ENCODE results near the gene ACOT11. TPM values are rescaled to one million over a fixed set of nuclear protein-coding genes. Genes with fewer than 3 reads are reported as not detected.

ACOT11 gene
- polyA plus RNA-seq, 1 donor from 2014 or later: not detected

DNA sequence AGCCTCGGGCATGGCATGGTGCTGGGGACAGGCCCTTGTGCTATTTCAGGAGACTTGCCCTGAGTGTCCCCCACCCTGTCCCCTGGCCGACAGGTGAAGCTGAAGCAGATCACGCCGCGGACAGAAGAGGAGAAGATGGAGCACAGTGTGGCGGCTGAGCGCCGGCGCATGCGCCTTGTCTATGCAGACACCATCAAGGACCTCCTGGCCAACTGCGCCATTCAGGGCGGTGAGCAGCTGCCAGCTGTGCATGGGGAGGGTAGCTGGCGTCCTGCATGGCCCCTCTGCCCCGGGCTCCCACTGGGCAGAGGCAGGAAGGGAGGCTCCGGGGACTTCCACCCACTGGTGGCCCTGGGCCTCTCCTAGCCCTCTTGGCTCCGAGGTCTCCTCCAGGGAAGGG, 46.4 kb downstream of the ACOT11 start:
- Histone ChIP-seq H3K79me2 (replicated peaks; ENCODE audit: insufficient read depth, low read length) (no peaks in the 10 kb centered on the region), H2AFZ (ENCODE audit: low read depth, low read length) (no peak overlapping the region), H3K27me3 (ENCODE audit: insufficient read depth, low read depth, low read length) (no peaks in the 10 kb centered on the region), H3K9me2 (ENCODE audit: insufficient read depth, low read length) (no peaks in the 10 kb centered on the region), H3K9ac (ENCODE audit: low read length) (no peak overlapping the region), H3F3A (ENCODE audit: insufficient read depth, low read length, poor library complexity, severe bottlenecking) (no peaks in the 10 kb centered on the region), H3K27ac (ENCODE audit: low read length) (no peak overlapping the region), H3K4me2 (ENCODE audit: low read length) (no peak overlapping the region), H3K36me3 (ENCODE audit: insufficient read depth, low read length) (no peaks in the 10 kb centered on the region), H3K9me3 (ENCODE audit: low read length) (no peaks in the 10 kb centered on the region), H4K20me1 (ENCODE audit: insufficient read depth) (no peaks in the 10 kb centered on the region), H3K4me3 (ENCODE audit: low read length) (no peak overlapping the region)
- no peak for TF ChIP-seq EP300 (conservative IDR thresholded peaks at IDR 0.05; ENCODE audit: poor library complexity, severe bottlenecking)
- no peak for TF ChIP-seq POLR2AphosphoS5 (IDR thresholded peaks at IDR 0.05)
- TF ChIP-seq TAF1 (IDR thresholded peaks at IDR 0.05; ENCODE audit: low read depth): no peak
- TF ChIP-seq, protein P1, sequence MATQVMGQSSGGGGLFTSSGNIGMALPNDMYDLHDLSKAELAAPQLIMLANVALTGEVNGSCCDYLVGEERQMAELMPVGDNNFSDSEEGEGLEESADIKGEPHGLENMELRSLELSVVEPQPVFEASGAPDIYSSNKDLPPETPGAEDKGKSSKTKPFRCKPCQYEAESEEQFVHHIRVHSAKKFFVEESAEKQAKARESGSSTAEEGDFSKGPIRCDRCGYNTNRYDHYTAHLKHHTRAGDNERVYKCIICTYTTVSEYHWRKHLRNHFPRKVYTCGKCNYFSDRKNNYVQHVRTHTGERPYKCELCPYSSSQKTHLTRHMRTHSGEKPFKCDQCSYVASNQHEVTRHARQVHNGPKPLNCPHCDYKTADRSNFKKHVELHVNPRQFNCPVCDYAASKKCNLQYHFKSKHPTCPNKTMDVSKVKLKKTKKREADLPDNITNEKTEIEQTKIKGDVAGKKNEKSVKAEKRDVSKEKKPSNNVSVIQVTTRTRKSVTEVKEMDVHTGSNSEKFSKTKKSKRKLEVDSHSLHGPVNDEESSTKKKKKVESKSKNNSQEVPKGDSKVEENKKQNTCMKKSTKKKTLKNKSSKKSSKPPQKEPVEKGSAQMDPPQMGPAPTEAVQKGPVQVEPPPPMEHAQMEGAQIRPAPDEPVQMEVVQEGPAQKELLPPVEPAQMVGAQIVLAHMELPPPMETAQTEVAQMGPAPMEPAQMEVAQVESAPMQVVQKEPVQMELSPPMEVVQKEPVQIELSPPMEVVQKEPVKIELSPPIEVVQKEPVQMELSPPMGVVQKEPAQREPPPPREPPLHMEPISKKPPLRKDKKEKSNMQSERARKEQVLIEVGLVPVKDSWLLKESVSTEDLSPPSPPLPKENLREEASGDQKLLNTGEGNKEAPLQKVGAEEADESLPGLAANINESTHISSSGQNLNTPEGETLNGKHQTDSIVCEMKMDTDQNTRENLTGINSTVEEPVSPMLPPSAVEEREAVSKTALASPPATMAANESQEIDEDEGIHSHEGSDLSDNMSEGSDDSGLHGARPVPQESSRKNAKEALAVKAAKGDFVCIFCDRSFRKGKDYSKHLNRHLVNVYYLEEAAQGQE (IDR thresholded peaks at IDR 0.05; ENCODE audit: borderline replicate concordance): no peak
- TF ChIP-seq CTCF (IDR thresholded peaks at IDR 0.05; ENCODE audit: poor library complexity, severe bottlenecking): no peak
- TF ChIP-seq RAD21 (conservative IDR thresholded peaks at IDR 0.05): no peak
- TF ChIP-seq SMC3 (conservative IDR thresholded peaks at IDR 0.05; ENCODE audit: poor library complexity): no peak
- TF ChIP-seq EZH2 (IDR thresholded peaks at IDR 0.05; ENCODE audit: borderline replicate concordance, insufficient read depth, low read length, poor library complexity, severe bottlenecking): no peak
- TF ChIP-seq MXI1 (conservative IDR thresholded peaks at IDR 0.05; ENCODE audit: poor library complexity, severe bottlenecking): no peak

DNA sequence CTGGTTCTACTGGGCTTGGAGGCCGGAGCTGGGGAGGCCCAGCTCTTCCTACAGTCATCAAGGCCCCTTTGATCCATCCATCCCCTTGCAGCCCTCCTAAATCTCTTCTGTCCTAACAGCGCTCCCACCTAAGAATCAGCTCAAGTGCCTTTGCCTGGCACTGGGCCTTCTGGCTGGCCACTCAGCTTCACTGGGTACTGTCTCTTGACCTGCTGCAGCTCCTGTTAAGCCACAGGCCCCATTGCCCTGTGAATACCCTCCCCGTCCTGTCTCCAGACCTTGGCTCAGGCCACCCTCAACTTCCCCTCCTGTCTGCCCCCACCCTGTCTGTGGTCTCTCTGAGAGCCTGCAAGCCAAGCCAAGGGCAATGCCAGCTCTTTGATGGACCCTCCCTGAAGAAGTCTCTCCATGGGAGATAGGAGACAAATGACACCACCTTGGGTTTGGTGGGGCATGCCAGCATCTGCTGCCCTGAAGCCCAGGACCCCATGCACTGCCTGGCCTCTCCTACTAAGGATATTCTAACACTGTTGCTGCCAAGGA, 48.0 kb downstream of the ACOT11 start:
- no peak overlapping the region for H3K27ac ChIP-seq (ENCODE audit: low read length)
- no peaks in the 10 kb centered on the region for H3K79me2 ChIP-seq (replicated peaks; ENCODE audit: insufficient read depth, low read length)
- H3K9ac ChIP-seq (ENCODE audit: low read length): no peak overlapping the region
- no peaks in the 10 kb centered on the region for H3K27me3 ChIP-seq (ENCODE audit: insufficient read depth, low read depth, low read length)
- TF ChIP-seq, protein P1 (IDR thresholded peaks at IDR 0.05; ENCODE audit: borderline replicate concordance): no peak
- TF ChIP-seq MXI1 (conservative IDR thresholded peaks at IDR 0.05; ENCODE audit: poor library complexity, severe bottlenecking) (no peak), TAF1 (IDR thresholded peaks at IDR 0.05; ENCODE audit: low read depth) (no peak), POLR2AphosphoS5 (IDR thresholded peaks at IDR 0.05) (no peak)
- no peaks in the 10 kb centered on the region for H3K9me3 ChIP-seq (ENCODE audit: low read length)
- no peaks in the 10 kb centered on the region for H3K9me2 ChIP-seq (ENCODE audit: insufficient read depth, low read length)
- H3K4me3 ChIP-seq (ENCODE audit: low read length): no peak overlapping the region
- H3F3A ChIP-seq (ENCODE audit: insufficient read depth, low read length, poor library complexity, severe bottlenecking): no peaks in the 10 kb centered on the region
- no peak overlapping the region for H3K4me2 ChIP-seq (ENCODE audit: low read length)
- H3K36me3 ChIP-seq (ENCODE audit: insufficient read depth, low read length): no peaks in the 10 kb centered on the region
- no peak overlapping the region for H2AFZ ChIP-seq (ENCODE audit: low read depth, low read length)
- H4K20me1 ChIP-seq (ENCODE audit: insufficient read depth): no peaks in the 10 kb centered on the region

Data from neural cell (in vitro differentiated cells).